Measurements from ENCODE around the gene XNDC1N.
"Not testable (repeated sequence)": the region's sequence is repeated elsewhere in the genome, so short reads cannot be mapped to it uniquely, and the experiment has no call there.

The XNDC1N gene

GRCh38 chr11:71933141-71933933 is 4.9 kb upstream of the XNDC1N start:
- no peak overlapping the region for H3K27ac ChIP-seq

GRCh38 chr11:71931245-71931602 is 2.8 kb upstream of the XNDC1N start:
- no peak for DNase-seq (ENCODE audit: low read depth, low spot score)
- no peak overlapping the region for H3K27ac ChIP-seq

More at GRCh38 chr11:71933141-71933933, 4.9 kb upstream of the XNDC1N start:
- DNase-seq (ENCODE audit: low read depth, low spot score): no peak

DNA sequence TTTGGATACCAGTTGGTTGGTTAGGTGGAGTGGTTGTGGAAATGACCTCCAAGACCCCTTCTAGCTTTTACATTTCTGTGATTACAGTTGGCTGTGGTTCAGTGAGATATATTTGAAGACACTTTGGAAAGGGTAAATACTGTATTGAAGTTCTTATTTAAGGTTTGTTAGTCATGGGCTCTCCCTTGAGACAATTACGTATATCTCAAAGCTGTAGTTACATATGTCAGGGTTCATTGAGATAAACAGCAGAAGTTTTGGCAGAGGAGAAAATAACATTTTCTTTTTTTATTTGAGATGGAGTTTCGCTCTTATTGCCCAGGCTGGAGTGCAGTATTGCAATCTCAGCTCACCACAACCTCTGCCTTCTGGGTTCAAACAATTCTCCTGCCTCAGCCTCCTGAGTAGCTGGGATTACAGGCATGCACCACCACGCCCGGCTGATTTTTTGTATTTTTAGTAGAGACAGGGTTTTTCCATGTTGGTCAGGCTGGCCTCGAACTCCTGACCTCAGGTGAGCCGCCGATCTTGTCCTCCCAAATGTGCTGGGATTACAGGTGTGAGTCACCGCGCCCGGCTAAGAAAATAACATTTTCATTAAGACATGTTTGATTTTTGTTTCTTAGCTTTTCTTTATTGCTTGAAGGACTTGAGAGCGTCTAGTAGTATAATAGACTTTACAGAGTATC is 2.3 kb upstream of the XNDC1N start:
- DNase-seq (ENCODE audit: low read depth, low spot score): no peak
- no peak overlapping the region for H3K27ac ChIP-seq

DNA sequence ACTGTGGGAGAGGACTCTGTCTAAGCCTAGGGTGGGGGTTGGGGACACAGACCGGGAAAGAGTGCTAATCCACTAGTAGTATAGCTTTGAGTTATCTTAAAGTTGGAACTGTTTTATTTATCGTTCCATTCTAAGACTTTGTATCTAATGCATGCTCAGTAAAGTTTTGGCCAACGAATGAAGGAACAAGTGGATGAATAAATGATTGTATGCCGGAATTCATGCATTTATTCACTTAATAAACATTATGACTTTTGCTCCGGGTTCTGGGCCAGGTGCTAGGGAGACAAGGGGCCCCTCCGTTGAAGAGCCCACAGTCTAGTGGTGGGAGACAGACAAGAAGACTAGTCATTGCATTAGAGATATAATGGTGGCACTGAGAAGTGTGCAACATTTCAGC is 1.1 kb upstream of the XNDC1N start:
- H3K27ac ChIP-seq: no peak overlapping the region
- no peak for DNase-seq (ENCODE audit: low read depth, low spot score)

GRCh38 chr11:71928737-71929443 is 496 bp upstream of the XNDC1N start, which contains the start of gene RNF121:
RNF121 (plus strand) TSS chr11:71929046; CDS start chr11:71929062, 16 bp downstream.
- H3K27ac ChIP-seq: peak within 1 kb of the TSS; percentile 77
- peak; percentile 68 for DNase-seq (ENCODE audit: low read depth, low spot score)

DNA sequence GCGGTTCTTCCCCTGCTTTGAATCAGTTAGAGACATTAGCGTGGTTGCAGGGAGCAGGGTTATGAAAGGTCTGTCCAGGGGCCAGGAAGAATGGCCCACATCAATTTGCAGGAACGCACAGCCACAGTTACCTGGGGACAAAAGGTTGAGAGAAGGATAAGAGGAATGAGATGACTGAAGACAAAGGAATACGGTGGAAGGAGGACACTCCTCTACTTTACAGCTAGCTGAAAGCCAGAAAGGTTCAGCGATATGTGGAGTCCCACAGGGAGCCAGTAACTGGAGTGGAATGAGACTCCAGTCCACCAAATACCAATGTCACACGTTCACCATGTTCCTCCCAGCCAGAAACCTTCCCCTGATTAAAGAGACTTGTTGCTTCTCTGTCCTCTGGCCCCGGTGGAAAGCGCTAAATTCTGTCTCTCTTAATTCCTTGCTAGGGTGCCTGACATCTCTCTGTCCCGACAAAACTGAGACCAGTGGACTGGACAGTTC is 10.7 kb downstream of the XNDC1N start:
- no peak overlapping the region for H3K27ac ChIP-seq
- no peak for DNase-seq (ENCODE audit: low read depth, low spot score)

- no peak overlapping the region for H3K27ac ChIP-seq
- no peak for DNase-seq (ENCODE audit: low read depth, low spot score)
Measured at GRCh38 chr11:71914617-71915189, 13.7 kb downstream of the XNDC1N start.

DNA sequence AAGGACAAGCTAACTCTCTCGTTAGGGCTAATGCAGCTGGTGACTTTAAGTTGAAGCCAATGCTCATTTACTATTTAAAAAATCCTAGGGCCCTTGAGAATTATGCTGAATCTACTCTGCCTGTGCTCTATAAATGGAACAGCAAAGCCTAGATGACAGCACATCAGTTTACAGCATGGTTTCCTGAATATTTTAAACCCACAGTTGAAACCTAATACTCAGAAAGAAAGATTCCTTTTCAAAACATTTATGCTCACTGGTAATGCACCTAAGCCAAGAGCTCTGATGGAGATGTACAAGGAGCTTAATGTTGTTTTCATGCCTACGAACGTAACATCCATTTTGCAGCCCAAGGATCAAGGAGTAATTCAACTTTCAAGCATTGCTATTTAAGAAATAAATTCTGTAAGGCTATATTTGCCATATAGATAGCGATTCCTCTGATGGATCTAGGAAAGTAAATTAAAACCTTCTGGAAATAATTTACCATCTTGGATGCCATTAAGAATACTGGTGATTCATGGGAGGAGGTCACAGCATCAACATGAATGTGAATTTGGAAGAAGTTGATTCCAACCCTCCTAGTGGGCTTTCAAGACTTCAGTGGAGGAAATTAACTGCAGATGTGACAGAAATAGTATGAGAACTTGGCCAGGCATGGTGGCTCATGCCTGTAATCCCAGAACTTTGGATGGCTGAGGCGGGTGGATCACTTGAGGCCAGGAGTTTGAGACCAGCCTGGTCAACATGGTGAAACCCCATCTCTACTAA is 14.5 kb downstream of the XNDC1N start:
- DNase-seq (ENCODE audit: low read depth, low spot score): no peak
- H3K27ac ChIP-seq: no peak overlapping the region

- H3K27ac ChIP-seq; DNase-seq (ENCODE audit: low read depth, low spot score): not testable (repeated sequence)
Measured at GRCh38 chr11:71911986-71912340, 16.4 kb downstream of the XNDC1N start.

- not testable (repeated sequence) for DNase-seq (ENCODE audit: low read depth, low spot score); H3K27ac ChIP-seq
Measured at GRCh38 chr11:71911321-71911985, 16.9 kb downstream of the XNDC1N start.

DNA sequence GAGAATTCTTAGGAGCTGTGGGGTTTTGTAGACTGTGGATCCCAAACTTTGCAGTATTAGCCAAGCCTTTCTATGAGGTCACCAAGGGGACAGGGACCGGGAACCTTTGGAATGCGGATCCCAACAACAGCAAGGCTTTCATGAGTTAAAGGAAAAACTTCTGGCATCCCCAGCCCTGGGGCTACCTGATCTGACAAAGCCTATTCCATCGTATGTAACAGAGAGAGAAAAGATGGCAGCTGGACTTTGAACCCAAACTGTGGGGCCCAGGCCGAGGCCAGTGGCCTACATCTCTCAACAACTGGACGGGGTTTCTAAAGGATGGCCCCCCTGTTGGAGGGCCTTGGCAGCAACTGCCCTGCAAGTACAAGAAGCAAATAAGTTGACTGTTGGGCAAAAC is 17.6 kb downstream of the XNDC1N start:
- not testable (repeated sequence) for H3K27ac ChIP-seq; DNase-seq (ENCODE audit: low read depth, low spot score)

- H3K27ac ChIP-seq: no peak overlapping the region
- no peak for DNase-seq (ENCODE audit: low read depth, low spot score)
Measured at GRCh38 chr11:71908218-71908617, 20.2 kb downstream of the XNDC1N start.

GRCh38 chr11:71901137-71901536 is 27.3 kb downstream of the XNDC1N start:
- DNase-seq (ENCODE audit: low read depth, low spot score); H3K27ac ChIP-seq: not testable (repeated sequence)

- DNase-seq (ENCODE audit: low read depth, low spot score): no peak
- H3K27ac ChIP-seq: no peak overlapping the region
Measured at GRCh38 chr11:71895961-71896360, 32.4 kb downstream of the XNDC1N start.

DNA sequence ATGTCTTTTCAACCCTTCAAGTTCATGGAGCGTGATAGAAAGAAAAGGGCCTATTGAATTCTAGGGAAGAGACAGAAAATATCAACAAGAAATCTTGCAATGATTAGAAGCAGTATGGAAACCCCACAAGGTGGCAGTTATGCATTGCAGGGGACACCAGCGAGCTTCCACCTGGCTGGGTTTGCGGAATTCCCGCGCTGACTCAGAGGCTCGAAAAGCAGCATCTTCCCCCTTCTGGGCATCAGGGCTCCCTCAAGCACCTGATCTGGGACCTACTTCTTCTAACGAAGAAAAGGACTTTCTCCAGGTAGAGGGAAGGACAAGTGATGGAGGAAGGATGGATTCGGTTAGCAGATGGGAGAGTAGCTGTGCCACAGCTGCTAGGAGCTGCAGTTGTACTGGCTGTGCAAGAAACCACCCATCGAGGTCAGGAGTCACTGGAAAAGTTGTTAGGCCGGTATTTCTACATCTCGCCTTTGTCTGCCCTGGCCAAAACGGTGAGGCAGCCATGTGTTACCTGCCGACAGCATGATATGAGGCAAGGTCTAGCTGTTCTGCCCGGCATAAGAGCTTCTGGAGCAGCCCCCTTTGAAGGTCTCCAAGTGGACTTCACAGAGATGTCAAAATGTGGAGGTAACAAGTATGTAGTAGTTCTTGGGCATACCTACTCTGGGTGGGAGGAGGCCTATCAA is 39.1 kb downstream of the XNDC1N start:
- not testable (repeated sequence) for DNase-seq (ENCODE audit: low read depth, low spot score)

DNA sequence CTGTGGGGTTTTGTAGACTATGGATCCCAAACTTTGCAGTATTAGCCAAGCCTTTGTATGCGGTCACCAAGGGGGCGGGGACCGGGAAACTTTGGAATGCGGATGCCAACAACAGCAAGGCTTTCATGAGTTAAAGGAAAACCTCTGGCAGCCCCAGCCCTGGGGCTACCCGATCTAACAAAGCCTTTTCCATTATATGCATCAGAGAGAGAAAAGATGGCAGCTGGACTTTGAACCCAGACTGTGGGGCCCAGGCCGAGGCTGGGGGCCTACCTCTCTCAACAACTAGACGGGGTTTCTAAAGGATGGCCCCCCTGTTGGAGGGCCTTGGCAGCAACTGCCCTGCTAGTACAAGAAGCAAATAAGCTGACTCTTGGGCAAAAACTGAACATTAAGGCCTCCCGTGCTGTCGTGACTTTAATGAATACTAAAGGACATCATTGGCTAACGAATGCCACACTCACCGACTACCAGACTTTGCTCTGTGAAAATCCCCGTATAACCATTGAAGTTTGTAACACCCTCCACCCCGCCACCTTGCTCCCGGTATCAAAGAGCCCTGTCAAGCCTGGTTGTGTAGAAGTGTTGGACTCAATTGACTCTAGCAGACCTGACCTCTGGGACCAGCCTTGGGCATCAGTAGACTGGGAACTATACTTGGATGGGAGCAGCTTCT is 39.9 kb downstream of the XNDC1N start:
- not testable (repeated sequence) for DNase-seq (ENCODE audit: low read depth, low spot score); H3K27ac ChIP-seq

More for the DNA sequence above, 39.1 kb downstream of the XNDC1N start:
- not testable (repeated sequence) for H3K27ac ChIP-seq

GRCh38 chr11:71885806-71886205 is 42.6 kb downstream of the XNDC1N start:
- not testable (repeated sequence) for DNase-seq (ENCODE audit: low read depth, low spot score); H3K27ac ChIP-seq

All from epithelial cell of prostate (primary cell).